Measurements from ENCODE around the gene TXNRD3.

- TF ChIP-seq CTCF (IDR thresholded peaks at IDR 0.05; ENCODE audit: poor library complexity), result no peak
- TF ChIP-seq EZH2phosphoT487 (IDR thresholded peaks at IDR 0.05; ENCODE audit: low read depth, severe bottlenecking, unreplicated experiment), result no peak
Observed at GRCh38 chr3:126580746-126581145, 74.2 kb downstream of the TXNRD3 start.

Data from hepatocyte (in vitro differentiated cells).